Measurements from ENCODE around the gene CARMIL1.

GRCh38 chr6:25346064-25346463, 66.9 kb downstream of the CARMIL1 start:
- TF ChIP-seq CTCF (IDR thresholded peaks at IDR 0.05; ENCODE audit: low read depth, low read length) (no peak), EZH2phosphoT487 (IDR thresholded peaks at IDR 0.05; ENCODE audit: low read depth) (no peak)
